GM23248 (cell line): ENCODE results near the gene ASCL5.

Experiments
- EZH2 ChIP-seq: fragments of 200-600 bp; sonication (generic); IDR thresholded peaks from 2 replicates; pipeline ENCODE4 v1.6.1; 2018; ENCODE audit warnings: antibody characterized with exemption, mild to moderate bottlenecking; ENCODE audit not compliant: insufficient read depth, poor library complexity, severe bottlenecking
- EZH2phosphoT487 ChIP-seq: fragments of 200-600 bp; sonication (generic); IDR thresholded peaks from 2 replicates; pipeline ENCODE4 v1.6.1; 2018; ENCODE audit warnings: antibody characterized with exemption, moderate library complexity, mild to moderate bottlenecking, low read depth; ENCODE audit not compliant: insufficient read depth

DNA sequence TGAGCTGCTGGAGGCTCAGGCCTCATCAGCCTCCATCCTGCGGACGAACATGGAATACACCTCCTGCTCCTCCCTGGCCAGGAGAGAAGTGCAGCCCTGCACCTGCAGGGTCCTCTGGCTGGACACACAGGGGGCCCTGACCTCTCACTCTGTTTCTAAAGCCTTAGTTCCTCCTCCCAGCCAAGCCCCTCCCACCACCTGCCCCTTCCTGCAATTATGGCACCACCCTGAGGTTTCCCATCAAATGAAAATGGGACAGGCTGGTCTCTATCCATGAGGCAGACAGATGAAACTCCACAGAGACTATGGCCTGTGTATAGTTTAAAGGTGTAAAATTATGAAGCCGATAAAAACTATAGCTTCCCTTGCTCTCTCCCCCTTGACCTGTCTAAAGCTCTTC, 57.3 kb downstream of the ASCL5 start:
- TF ChIP-seq EZH2 (no peak), EZH2phosphoT487 (no peak)
